Neural progenitor cell (in vitro differentiated cells): Measurements from ENCODE around the gene TF. TPM values are rescaled to one million over a fixed set of nuclear protein-coding genes. Genes with fewer than 3 reads are reported as not detected.

ENCODE experiments used
- DNase-seq: peaks from one replicate; pipeline ENCODE4 v3.0.0-alpha.2; 2016; ENCODE audit warnings: low spot score
- H2AFZ ChIP-seq: fragments of 200-600 bp; sonication (generic); replicated peaks from 2 replicates; pipeline ENCODE4 v1.6.1; 2016; ENCODE audit warnings: antibody characterized with exemption
- H3F3A ChIP-seq: fragments of 200-600 bp; sonication (generic); 2 replicates; pipeline ENCODE4 v1.6.1; 2016; ENCODE audit warnings: antibody characterized with exemption, low read depth
- H3K27ac ChIP-seq: fragments of 200-600 bp; sonication (generic); 2 replicates; pipeline ENCODE4 v1.5.1; 2016; ENCODE audit warnings: mild to moderate bottlenecking
- H3K27me3 ChIP-seq: fragments of 200-600 bp; sonication (generic); 2 replicates; pipeline ENCODE4 v1.6.1; 2016; ENCODE audit warnings: mild to moderate bottlenecking, moderate library complexity
- H3K36me3 ChIP-seq: fragments of 200-600 bp; sonication (generic); 2 replicates; pipeline ENCODE4 v1.5.1; 2016
- H3K4me1 ChIP-seq: fragments of 200-600 bp; sonication (generic); 2 replicates; pipeline ENCODE4 v1.6.1; 2016; ENCODE audit warnings: mixed run types
- H3K4me2 ChIP-seq: fragments of 200-600 bp; sonication (generic); 2 replicates; pipeline ENCODE4 v1.6.1; 2016
- H3K4me3 ChIP-seq: fragments of 200-600 bp; sonication (generic); 2 replicates; pipeline ENCODE4 v1.5.1; 2016
- H3K79me2 ChIP-seq: fragments of 200-600 bp; sonication (generic); 2 replicates; pipeline ENCODE4 v1.6.1; 2016; ENCODE audit warnings: low read depth
- H3K9ac ChIP-seq: fragments of 200-600 bp; sonication (generic); 2 replicates; pipeline ENCODE4 v1.6.1; 2016
- H3K9me3 ChIP-seq: fragments of 200-600 bp; sonication (generic); 2 replicates; pipeline ENCODE4 v1.5.1; 2016; ENCODE audit warnings: low read depth
- H4K20me1 ChIP-seq: fragments of 200-600 bp; sonication (generic); 2 replicates; pipeline ENCODE4 v1.6.1; 2016; ENCODE audit warnings: low read depth
- H3K27ac Mint-ChIP-seq: 3 replicates; pipeline ENCODE4 v1.8.0; 2021; ENCODE audit warnings: mixed read lengths
- H3K27me3 Mint-ChIP-seq: 2 replicates; pipeline ENCODE4 v1.8.0; 2022; ENCODE audit warnings: low read depth, mild to moderate bottlenecking, inconsistent platforms, moderate library complexity, mixed read lengths; ENCODE audit not compliant: insufficient read depth
- H3K36me3 Mint-ChIP-seq: 3 replicates; pipeline ENCODE4 v1.8.0; 2021; ENCODE audit warnings: mixed read lengths
- H3K4me1 Mint-ChIP-seq: 3 replicates; pipeline ENCODE4 v1.8.0; 2021; ENCODE audit warnings: mixed read lengths
- H3K4me3 Mint-ChIP-seq: 3 replicates; pipeline ENCODE4 v1.8.0; 2021; ENCODE audit warnings: mild to moderate bottlenecking, moderate library complexity, mixed read lengths
- H3K9me3 Mint-ChIP-seq: 3 replicates; pipeline ENCODE4 v1.8.0; 2020; ENCODE audit warnings: mixed read lengths
- EZH2 ChIP-seq: fragments of 200-600 bp; sonication (generic); IDR thresholded peaks from 2 replicates; pipeline ENCODE4 v1.6.1; 2017; ENCODE audit warnings: antibody characterized with exemption, mild to moderate bottlenecking, moderate library complexity
- EZH2phosphoT487 ChIP-seq: fragments of 200-600 bp; sonication (generic); IDR thresholded peaks from 2 replicates; pipeline ENCODE4 v1.6.1; 2017; ENCODE audit warnings: antibody characterized with exemption
- total RNA-seq: library from RNA; depleted of rRNA; stranded (reverse); fragments of >200 nt; gene quantifications from 2 replicates; pipeline ENCODE4 v1.2.3, GENCODE V29; 2015; ENCODE audit warnings: low replicate concordance
- TF ChIP-seq, protein P1 (sequence below): fragments of 200-600 bp; sonication (generic); IDR thresholded peaks from 2 replicates; pipeline ENCODE4 v1.5.1; 2017; ENCODE audit warnings: antibody characterized with exemption, mild to moderate bottlenecking

Gene TF
- total RNA-seq, 1 donor from 2014 or later: 0.77 TPM

- no peaks in the 10 kb centered on the region for H3F3A ChIP-seq
- H4K20me1 ChIP-seq: peaks cover 7% of the 10 kb centered on the region
- H3K4me2 ChIP-seq: peak within 1 kb of the TSS; percentile 97
- Mint-ChIP-seq H3K4me1 (peaks cover 12% of the 10 kb centered on the region), H3K36me3 (peaks cover 8% of the 10 kb centered on the region), H3K4me3 (peak within 1 kb of the TSS; percentile 97), H3K9me3 (no peaks in the 10 kb centered on the region), H3K27ac (no peak within 1 kb of the TSS), H3K27me3 (no peaks in the 10 kb centered on the region)
- TF ChIP-seq EZH2phosphoT487 (no peak), EZH2 (no peak)
- TF ChIP-seq, protein P1, sequence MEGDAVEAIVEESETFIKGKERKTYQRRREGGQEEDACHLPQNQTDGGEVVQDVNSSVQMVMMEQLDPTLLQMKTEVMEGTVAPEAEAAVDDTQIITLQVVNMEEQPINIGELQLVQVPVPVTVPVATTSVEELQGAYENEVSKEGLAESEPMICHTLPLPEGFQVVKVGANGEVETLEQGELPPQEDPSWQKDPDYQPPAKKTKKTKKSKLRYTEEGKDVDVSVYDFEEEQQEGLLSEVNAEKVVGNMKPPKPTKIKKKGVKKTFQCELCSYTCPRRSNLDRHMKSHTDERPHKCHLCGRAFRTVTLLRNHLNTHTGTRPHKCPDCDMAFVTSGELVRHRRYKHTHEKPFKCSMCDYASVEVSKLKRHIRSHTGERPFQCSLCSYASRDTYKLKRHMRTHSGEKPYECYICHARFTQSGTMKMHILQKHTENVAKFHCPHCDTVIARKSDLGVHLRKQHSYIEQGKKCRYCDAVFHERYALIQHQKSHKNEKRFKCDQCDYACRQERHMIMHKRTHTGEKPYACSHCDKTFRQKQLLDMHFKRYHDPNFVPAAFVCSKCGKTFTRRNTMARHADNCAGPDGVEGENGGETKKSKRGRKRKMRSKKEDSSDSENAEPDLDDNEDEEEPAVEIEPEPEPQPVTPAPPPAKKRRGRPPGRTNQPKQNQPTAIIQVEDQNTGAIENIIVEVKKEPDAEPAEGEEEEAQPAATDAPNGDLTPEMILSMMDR: no peak
- H3K9ac ChIP-seq: peak within 1 kb of the TSS; percentile 48
- peaks cover 11% of the 10 kb centered on the region for H3K36me3 ChIP-seq
- H2AFZ ChIP-seq: peak within 1 kb of the TSS; percentile 99
- H3K9me3 ChIP-seq: no peaks in the 10 kb centered on the region
- H3K27ac ChIP-seq: no peak within 1 kb of the TSS
- H3K27me3 ChIP-seq: peaks cover 8% of the 10 kb centered on the region
- peak; percentile 97 for DNase-seq
- peaks cover 17% of the 10 kb centered on the region for H3K79me2 ChIP-seq
- H3K4me1 ChIP-seq: peaks cover 8% of the 10 kb centered on the region
- H3K4me3 ChIP-seq: peak within 1 kb of the TSS; percentile 89
Observed at GRCh38 chr3:133805702-133806475, 59.7 kb downstream of the TF start, which contains the start of gene SRPRB. Gene SRPRB (plus strand): TSS chr3:133805815. CDS start chr3:133805849, 34 bp downstream.

- Mint-ChIP-seq H3K9me3 (no peaks in the 10 kb centered on the region), H3K4me3 (no peak overlapping the region), H3K27ac (no peak overlapping the region), H3K4me1 (no peaks in the 10 kb centered on the region), H3K27me3 (no peaks in the 10 kb centered on the region), H3K36me3 (peaks cover 9% of the 10 kb centered on the region)
- TF ChIP-seq EZH2phosphoT487: no peak
- TF ChIP-seq EZH2: no peak
- TF ChIP-seq, protein P1: no peak
- Histone ChIP-seq H3K9me3 (no peaks in the 10 kb centered on the region), H3K4me1 (no peaks in the 10 kb centered on the region), H3K79me2 (no peaks in the 10 kb centered on the region), H3K27me3 (no peaks in the 10 kb centered on the region), H3F3A (peaks cover under 1% of the 10 kb centered on the region), H3K4me2 (no peak overlapping the region), H3K9ac (no peak overlapping the region), H4K20me1 (no peaks in the 10 kb centered on the region), H3K36me3 (peaks cover 27% of the 10 kb centered on the region), H3K4me3 (no peak overlapping the region), H2AFZ (no peak overlapping the region), H3K27ac (no peak overlapping the region)
- no peak for DNase-seq
Observed at GRCh38 chr3:133812872-133813271, 66.7 kb downstream of the TF start.

DNA sequence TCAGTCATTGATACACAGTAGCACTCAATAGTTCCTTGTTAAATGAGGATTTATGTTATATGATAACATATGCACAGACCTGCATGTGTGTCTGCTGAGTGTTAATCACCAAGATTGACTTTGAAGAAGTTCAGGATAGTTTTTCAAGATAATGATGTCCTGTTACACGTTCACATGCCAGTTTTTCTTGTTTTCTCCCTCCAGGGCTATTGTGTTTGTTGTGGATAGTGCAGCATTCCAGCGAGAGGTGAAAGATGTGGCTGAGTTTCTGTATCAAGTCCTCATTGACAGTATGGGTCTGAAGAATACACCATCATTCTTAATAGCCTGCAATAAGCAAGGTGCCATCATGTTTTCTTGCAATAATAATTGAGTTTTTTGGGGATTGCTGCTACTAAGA, 69.2 kb downstream of the TF start:
- H2AFZ ChIP-seq: no peak overlapping the region
- no peak overlapping the region for H3K9ac ChIP-seq
- H3K4me1 ChIP-seq: no peaks in the 10 kb centered on the region
- peaks cover 23% of the 10 kb centered on the region for H3K36me3 ChIP-seq
- H4K20me1 ChIP-seq: peaks cover 5% of the 10 kb centered on the region
- no peaks in the 10 kb centered on the region for H3K27me3 Mint-ChIP-seq
- H3K9me3 Mint-ChIP-seq: no peaks in the 10 kb centered on the region
- no peaks in the 10 kb centered on the region for H3K9me3 ChIP-seq
- H3K4me2 ChIP-seq: no peak overlapping the region
- H3K4me3 ChIP-seq: no peak overlapping the region
- no peak for DNase-seq
- H3K4me3 Mint-ChIP-seq: no peak overlapping the region
- H3K36me3 Mint-ChIP-seq: peaks cover 12% of the 10 kb centered on the region
- no peaks in the 10 kb centered on the region for H3K4me1 Mint-ChIP-seq
- no peaks in the 10 kb centered on the region for H3K79me2 ChIP-seq
- no peak overlapping the region for H3K27ac ChIP-seq
- H3K27ac Mint-ChIP-seq: no peak overlapping the region
- H3K27me3 ChIP-seq: no peaks in the 10 kb centered on the region
- TF ChIP-seq EZH2phosphoT487: no peak
- TF ChIP-seq, protein P1: no peak
- TF ChIP-seq EZH2: no peak
- H3F3A ChIP-seq: peaks cover 7% of the 10 kb centered on the region
